CD8-positive, alpha-beta memory T cell (primary cell): ENCODE measurements around the gene CLIP1. TPM values are rescaled to one million over a fixed set of nuclear protein-coding genes. Genes with fewer than 3 reads are reported as not detected.
"Not testable (repeated sequence)": the region's sequence is repeated elsewhere in the genome, so short reads cannot be mapped to it uniquely, and the experiment has no call there.

Experiments used
- CTCF ChIA-PET: fragments of 350-600 bp; sonication (Branson Sonifier 250); formaldehyde crosslinking; loops from one replicate; lab custom pipeline; 2021; ENCODE audit warnings: antibody characterized with exemption; lab: Charles Lee
- POLR2A ChIA-PET: fragments of 350-600 bp; sonication (Branson Sonifier 250); formaldehyde crosslinking; loops from one replicate; lab custom pipeline; 2021; ENCODE audit warnings: antibody characterized with exemption; lab: Charles Lee
- DNase-seq, 5 donors: peaks; one replicate each; pipeline versions ENCODE4 v3.0.0 to v3.0.0-alpha.2; 2020 to 2022; ENCODE audit warnings: mixed read lengths in 1 of 5
- H3K27ac ChIP-seq: one replicate; pipeline ENCODE4 v1.7.0; 2013; ENCODE audit warnings: low read depth, mild to moderate bottlenecking, low read length, moderate library complexity
- H3K27me3 ChIP-seq: 2 replicates; pipeline ENCODE4 v1.7.0; 2013; ENCODE audit warnings: low read length, mild to moderate bottlenecking; ENCODE audit not compliant: insufficient read depth, poor library complexity, severe bottlenecking
- H3K36me3 ChIP-seq: 2 replicates; pipeline ENCODE4 v1.7.0; 2013; ENCODE audit warnings: mild to moderate bottlenecking, low read length, moderate library complexity; ENCODE audit not compliant: insufficient read depth
- H3K4me1 ChIP-seq: 2 replicates; pipeline ENCODE4 v1.7.0; 2013; ENCODE audit warnings: mild to moderate bottlenecking, low read length, moderate library complexity; ENCODE audit not compliant: insufficient read depth
- H3K4me3 ChIP-seq: 2 replicates; pipeline ENCODE4 v1.7.0; 2013; ENCODE audit warnings: mild to moderate bottlenecking, low read length
- H3K9me3 ChIP-seq: 2 replicates; pipeline ENCODE4 v1.7.0; 2013; ENCODE audit warnings: mild to moderate bottlenecking, low read length
- H3K27ac Mint-ChIP-seq, 8 donors: one replicate each; pipeline ENCODE4 v1.8.0; 2020 to 2021; ENCODE audit warnings: mixed read lengths in 8 of 8, mild to moderate bottlenecking in 6 of 8, inconsistent platforms in 3 of 8, moderate library complexity in 3 of 8
- H3K27me3 Mint-ChIP-seq, 2 donors: one replicate each; pipeline ENCODE4 v1.8.0; 2020 to 2021; ENCODE audit warnings: mixed read lengths in 2 of 2, mild to moderate bottlenecking in 1 of 2, moderate library complexity in 1 of 2
- H3K36me3 Mint-ChIP-seq, 3 donors: one replicate each; pipeline ENCODE4 v1.8.0; 2020 to 2021; ENCODE audit warnings: mixed read lengths in 3 of 3, inconsistent platforms in 1 of 3, mild to moderate bottlenecking in 1 of 3
- H3K4me1 Mint-ChIP-seq, 3 donors: one replicate each; pipeline ENCODE4 v1.8.0; 2020 to 2021; ENCODE audit warnings: mixed read lengths in 3 of 3, inconsistent platforms in 1 of 3, mild to moderate bottlenecking in 1 of 3
- H3K4me3 Mint-ChIP-seq, 7 donors: one replicate each; pipeline ENCODE4 v1.8.0; 2020 to 2021; ENCODE audit warnings: mixed read lengths in 7 of 7, mild to moderate bottlenecking in 6 of 7, moderate library complexity in 4 of 7, inconsistent platforms in 2 of 7
- H3K9me3 Mint-ChIP-seq, 5 donors: one replicate each; pipeline ENCODE4 v1.8.0; 2020 to 2022; ENCODE audit warnings: mixed read lengths in 5 of 5, mild to moderate bottlenecking in 3 of 5, moderate library complexity in 2 of 5, inconsistent platforms in 1 of 5
- polyA plus RNA-seq: library from polyadenylated mRNA; unstranded; fragments of 300-500 nt; fragmentation: Illumina TruSeq; gene quantifications from one replicate; pipeline ENCODE4 v1.2.3, GENCODE V29; 2021
- total RNA-seq, 2 experiments: library from RNA; stranded (reverse); gene quantifications; one replicate each; pipeline ENCODE4 v1.2.3, GENCODE V29; 2021

CLIP1 gene
- total and polyA plus RNA-seq, 3 experiments from 2014 or later = 27.3 to 48.2 (median 43.9) TPM

DNA sequence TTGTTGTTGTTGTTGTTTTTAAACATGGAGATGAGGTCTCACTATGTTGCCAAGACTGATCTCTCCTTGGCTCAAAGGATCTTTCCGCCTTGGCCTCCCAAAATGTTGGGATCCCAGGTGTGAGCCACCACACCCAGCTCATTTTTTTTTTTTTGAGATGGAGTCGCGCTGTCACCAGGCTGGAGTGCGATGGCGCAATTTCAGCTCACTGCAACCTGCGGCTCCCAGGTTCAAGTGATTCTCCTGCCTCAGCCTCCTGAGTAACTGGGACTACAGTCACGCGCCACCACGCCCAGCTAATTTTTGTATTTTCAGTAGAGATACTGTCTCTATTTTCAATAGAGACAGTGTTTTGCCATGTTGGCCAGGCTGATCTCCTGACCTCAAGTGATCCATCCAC is 4.9 kb upstream of the CLIP1 start:
- peaks cover 9% of the 10 kb centered on the region for H3K4me1 ChIP-seq
- H3K36me3 ChIP-seq = no peaks in the 10 kb centered on the region
- no peak overlapping the region for H3K4me3 Mint-ChIP-seq
- peaks cover 0 to 6% (median 0%) of the 10 kb centered on the region in 3 donors for H3K36me3 Mint-ChIP-seq
- H3K27me3 ChIP-seq = no peaks in the 10 kb centered on the region
- peaks cover 9 to 12% (median 11%) of the 10 kb centered on the region in 3 donors for H3K4me1 Mint-ChIP-seq
- H3K27ac ChIP-seq = no peak overlapping the region
- H3K27ac Mint-ChIP-seq = no peak overlapping the region
- H3K9me3 Mint-ChIP-seq = no peaks in the 10 kb centered on the region
- peaks cover 0 to 3% of the 10 kb centered on the region in 2 donors for H3K27me3 Mint-ChIP-seq
- ChIA-PET CTCF (interaction anchor here (1.4 kb wide), 1 partner anchor 44 kb away, joined by 3 read pairs; no protein-coding TSS in a partner anchor), POLR2A (no interaction called here)
- DNase-seq = no peak
- H3K9me3 ChIP-seq = no peaks in the 10 kb centered on the region
- no peak overlapping the region for H3K4me3 ChIP-seq

DNA sequence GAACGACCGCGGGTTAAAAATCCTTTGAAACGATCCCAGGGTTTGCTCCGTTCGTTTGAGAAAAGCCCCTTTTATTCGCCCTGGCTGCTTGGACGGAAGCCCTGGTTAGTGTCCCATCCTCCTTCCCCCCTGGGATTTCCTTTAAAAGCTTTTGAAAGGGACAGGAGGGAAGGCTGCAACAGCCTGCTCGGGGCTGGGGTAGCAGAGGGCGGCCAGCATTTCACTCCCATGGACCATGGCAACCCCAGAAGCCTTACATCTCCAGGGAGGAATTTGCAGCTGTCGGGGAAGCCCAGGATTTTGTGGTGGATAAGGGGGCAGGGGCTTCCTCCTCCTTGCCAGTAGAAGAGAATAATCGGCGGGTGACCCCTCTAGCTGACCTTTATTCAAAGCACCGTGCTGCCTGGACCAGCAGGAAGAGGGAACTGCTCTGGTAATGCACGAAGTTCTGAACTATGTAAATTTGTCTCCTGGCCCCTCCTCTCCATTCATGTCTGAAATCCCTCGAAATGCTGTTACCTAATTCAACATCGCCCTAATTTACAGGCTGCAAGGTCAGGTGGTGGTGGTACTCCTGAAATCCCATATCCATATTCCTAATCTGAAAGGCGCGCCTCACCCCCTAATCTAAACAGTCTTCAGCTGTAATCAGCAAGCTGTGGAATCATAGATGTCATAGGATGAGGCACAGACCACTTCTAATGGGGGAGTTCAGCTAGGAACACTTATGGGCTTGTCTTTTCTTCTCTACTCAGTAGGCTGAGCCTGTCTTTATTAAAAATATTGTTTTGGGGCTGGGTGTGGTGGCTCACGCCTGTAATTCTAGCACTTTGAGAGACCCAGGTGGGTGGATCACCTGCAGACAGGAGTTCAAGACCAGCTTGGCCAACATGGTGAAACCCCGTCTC is 1.0 kb upstream of the CLIP1 start:
- Histone ChIP-seq H3K9me3 (no peaks in the 10 kb centered on the region), H3K27me3 (no peaks in the 10 kb centered on the region), H3K4me3 (peak overlapping the region; percentile 80), H3K4me1 (peaks cover 27% of the 10 kb centered on the region), H3K27ac (peak overlapping the region; percentile 59), H3K36me3 (no peaks in the 10 kb centered on the region)
- H3K9me3 Mint-ChIP-seq = no peaks in the 10 kb centered on the region
- peak overlapping the region; percentile 69 to 96 (median 88) for H3K27ac Mint-ChIP-seq
- H3K36me3 Mint-ChIP-seq = peaks cover 0 to 10% (median 0%) of the 10 kb centered on the region in 3 donors
- CTCF ChIA-PET = interaction anchor here (1.0 to 3.3 kb wide), 5 partner anchors 16 to 50 kb away, joined by 3 to 15 read pairs (median 4); no protein-coding TSS in a partner anchor
- H3K27me3 Mint-ChIP-seq = peaks cover 0 to 3% of the 10 kb centered on the region in 2 donors
- peaks cover 21 to 35% (median 27%) of the 10 kb centered on the region in 3 donors for H3K4me1 Mint-ChIP-seq
- peak in 1 of 5 donors; percentile 15 for DNase-seq
- peak overlapping the region; percentile 86 to 97 (median 92) for H3K4me3 Mint-ChIP-seq
- POLR2A ChIA-PET = interaction anchor here (0.7 to 1.0 kb wide), 2 partner anchors 17 to 24 kb away, joined by 3 read pairs; no protein-coding TSS in a partner anchor

DNA sequence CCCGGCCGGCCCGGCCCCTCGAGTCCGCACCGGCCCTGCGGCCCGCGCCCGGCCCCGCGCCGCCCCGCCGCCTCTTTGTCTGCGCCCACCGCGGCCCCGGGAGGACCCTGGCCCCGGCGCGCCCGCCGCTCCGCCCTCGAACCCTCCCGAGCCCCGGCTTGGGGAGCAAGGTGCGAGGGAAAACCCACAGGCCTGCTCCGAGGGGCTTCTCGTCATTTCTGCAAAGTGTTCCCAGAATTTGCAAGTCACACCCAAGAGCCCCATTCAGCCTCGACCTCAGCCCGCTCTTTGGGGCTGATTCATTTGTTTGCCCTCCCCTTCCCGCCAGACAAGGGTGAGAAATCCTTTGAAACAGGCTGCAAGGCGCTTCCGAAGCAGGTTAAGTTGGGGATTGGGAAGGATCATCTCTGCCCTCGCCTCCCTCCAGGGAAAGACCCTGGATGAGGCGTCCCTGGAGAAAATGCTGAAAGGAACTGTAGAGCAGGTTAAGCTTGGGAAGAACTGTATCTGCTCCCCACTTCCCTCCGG is 325 bp upstream of the CLIP1 start:
- peak overlapping the region; percentile 69 to 96 (median 88) for H3K27ac Mint-ChIP-seq
- Histone ChIP-seq H3K4me1 (peaks cover 27% of the 10 kb centered on the region), H3K36me3 (no peaks in the 10 kb centered on the region), H3K27me3 (no peaks in the 10 kb centered on the region), H3K27ac (peak overlapping the region; percentile 59), H3K4me3 (peak overlapping the region; percentile 80), H3K9me3 (no peaks in the 10 kb centered on the region)
- peak overlapping the region; percentile 86 to 97 (median 92) for H3K4me3 Mint-ChIP-seq
- ChIA-PET CTCF (interaction anchor here (1.0 to 3.3 kb wide), 6 partner anchors 10 to 66 kb away, joined by 3 to 15 read pairs (median 6); no protein-coding TSS in a partner anchor), POLR2A (interaction anchor here (1.0 kb wide), 2 partner anchors 23 to 30 kb away, joined by 3 read pairs; no protein-coding TSS in a partner anchor)
- H3K9me3 Mint-ChIP-seq = no peaks in the 10 kb centered on the region
- H3K36me3 Mint-ChIP-seq = peaks cover 0 to 10% (median 2%) of the 10 kb centered on the region in 3 donors
- H3K27me3 Mint-ChIP-seq = peaks cover 0 to 3% of the 10 kb centered on the region in 2 donors
- peaks cover 25 to 42% (median 34%) of the 10 kb centered on the region in 3 donors for H3K4me1 Mint-ChIP-seq
- peak in 2 of 5 donors; percentile 6 to 17 for DNase-seq

DNA sequence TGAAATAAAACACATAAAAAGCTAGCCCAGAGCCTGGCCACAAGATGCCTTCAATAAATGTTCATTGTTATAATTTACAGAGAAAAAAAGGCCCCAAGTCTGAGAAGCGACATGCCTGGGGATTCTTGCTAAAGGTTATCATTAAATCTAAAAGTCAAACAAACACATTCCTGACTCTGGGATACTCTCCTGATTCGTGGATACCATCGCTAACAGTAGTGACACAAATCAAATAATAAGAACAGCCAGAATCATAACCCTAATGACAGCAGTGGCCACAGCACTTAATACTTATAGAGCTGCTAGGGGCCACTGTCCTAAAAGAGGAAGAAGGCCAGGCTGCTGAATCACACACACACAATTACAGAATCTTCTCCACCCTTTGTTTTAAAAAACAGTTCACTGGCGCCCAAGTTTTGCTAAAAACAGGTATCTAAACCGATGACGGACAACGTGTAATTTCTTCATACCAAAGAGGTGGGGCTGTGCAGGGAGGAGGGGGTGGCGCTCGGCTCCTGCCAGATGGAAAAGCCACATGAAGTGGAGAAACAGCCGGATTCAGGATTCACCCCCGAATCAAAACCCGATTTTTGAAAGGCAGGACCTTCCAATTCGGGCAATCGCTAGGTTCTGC is 1.2 kb downstream of the CLIP1 start:
- Mint-ChIP-seq H3K27me3 (peaks cover 0 to 3% of the 10 kb centered on the region in 2 donors), H3K4me1 (peaks cover 26 to 46% (median 37%) of the 10 kb centered on the region in 3 donors), H3K9me3 (no peaks in the 10 kb centered on the region), H3K4me3 (peak overlapping the region; percentile 87 to 97 (median 92)), H3K27ac (peak overlapping the region; percentile 80 to 98 (median 88)), H3K36me3 (peaks cover 0 to 10% (median 3%) of the 10 kb centered on the region in 3 donors)
- Histone ChIP-seq H3K4me1 (peaks cover 27% of the 10 kb centered on the region), H3K9me3 (no peaks in the 10 kb centered on the region), H3K4me3 (peak overlapping the region; percentile 75), H3K36me3 (no peaks in the 10 kb centered on the region), H3K27ac (peak overlapping the region; percentile 76), H3K27me3 (no peaks in the 10 kb centered on the region)
- CTCF ChIA-PET = interaction anchor here (1.0 to 3.3 kb wide), 4 partner anchors 9 to 65 kb away, joined by 3 to 15 read pairs (median 6); no protein-coding TSS in a partner anchor
- DNase-seq = no peak
- POLR2A ChIA-PET = interaction anchor here (0.5 to 1.0 kb wide), 2 partner anchors 18 to 31 kb away, joined by 3 to 14 read pairs; no protein-coding TSS in a partner anchor

DNA sequence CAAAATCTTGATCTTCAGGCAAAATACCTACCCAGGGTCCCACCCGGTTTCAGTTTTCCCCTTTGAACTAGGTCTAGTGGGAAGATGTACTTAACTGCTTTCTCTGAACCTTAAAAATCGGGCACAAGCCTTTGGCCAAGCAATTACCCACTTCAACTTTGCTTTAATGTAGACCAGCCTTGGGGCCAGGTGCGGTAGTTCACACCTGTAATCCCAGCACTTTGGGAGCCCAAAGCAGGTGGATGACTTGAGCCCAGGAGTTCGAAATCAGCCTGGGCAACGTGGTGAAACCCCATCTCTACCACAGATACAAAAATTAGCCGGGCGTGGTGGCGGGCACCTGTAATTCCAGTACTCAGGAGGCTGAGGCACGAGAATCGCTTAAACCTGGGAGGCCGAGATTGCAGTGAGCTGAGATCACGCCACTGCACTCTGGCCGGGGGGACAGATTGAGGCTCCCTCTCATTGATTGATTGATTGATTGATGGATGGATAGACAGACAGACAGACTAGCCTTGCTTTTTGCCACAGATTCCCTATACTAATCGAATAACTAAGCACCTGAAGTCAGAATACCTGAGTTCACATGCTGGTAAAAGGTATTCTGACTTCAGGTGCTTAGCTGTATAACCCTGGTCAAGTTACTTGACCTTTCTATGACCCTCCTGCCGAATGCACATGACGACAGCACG is 1.9 kb downstream of the CLIP1 start:
- H3K4me3 Mint-ChIP-seq = peak overlapping the region; percentile 87 to 97 (median 92)
- H3K27me3 Mint-ChIP-seq = peaks cover 0 to 3% of the 10 kb centered on the region in 2 donors
- no peaks in the 10 kb centered on the region for H3K9me3 Mint-ChIP-seq
- peaks cover 0 to 11% (median 3%) of the 10 kb centered on the region in 3 donors for H3K36me3 Mint-ChIP-seq
- Histone ChIP-seq H3K27me3 (no peaks in the 10 kb centered on the region), H3K36me3 (no peaks in the 10 kb centered on the region), H3K9me3 (no peaks in the 10 kb centered on the region), H3K4me3 (peak overlapping the region; percentile 75), H3K4me1 (peaks cover 27% of the 10 kb centered on the region), H3K27ac (peak overlapping the region; percentile 76)
- H3K4me1 Mint-ChIP-seq = peaks cover 26 to 49% (median 37%) of the 10 kb centered on the region in 3 donors
- POLR2A ChIA-PET = no interaction called here
- peak overlapping the region in 7 of 8 donors; percentile 46 to 95 (median 86) for H3K27ac Mint-ChIP-seq
- CTCF ChIA-PET = interaction anchor here (1.0 to 1.8 kb wide), 2 partner anchors 21 to 51 kb away, joined by 5 to 7 read pairs; no protein-coding TSS in a partner anchor
- DNase-seq = no peak

DNA sequence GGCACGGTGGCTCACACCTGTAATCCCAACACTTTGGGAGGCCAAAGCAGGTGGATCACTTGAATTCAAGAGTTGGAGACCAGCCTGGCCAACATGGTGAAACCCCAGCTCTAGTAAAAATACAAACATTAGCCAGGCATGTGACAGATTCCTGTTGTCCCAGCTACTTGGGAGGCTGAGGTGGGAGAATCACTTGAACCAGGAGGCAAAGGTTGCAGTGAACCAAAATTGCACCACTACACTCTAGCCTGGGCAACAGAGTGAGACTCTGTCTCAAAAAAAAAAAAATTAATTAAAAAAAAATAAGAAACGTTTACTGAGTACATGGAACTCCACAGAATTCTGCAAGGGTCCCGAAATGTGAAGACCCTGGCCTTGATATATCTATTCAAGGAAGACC is 3.4 kb downstream of the CLIP1 start:
- POLR2A ChIA-PET = not testable (repeated sequence)

DNA sequence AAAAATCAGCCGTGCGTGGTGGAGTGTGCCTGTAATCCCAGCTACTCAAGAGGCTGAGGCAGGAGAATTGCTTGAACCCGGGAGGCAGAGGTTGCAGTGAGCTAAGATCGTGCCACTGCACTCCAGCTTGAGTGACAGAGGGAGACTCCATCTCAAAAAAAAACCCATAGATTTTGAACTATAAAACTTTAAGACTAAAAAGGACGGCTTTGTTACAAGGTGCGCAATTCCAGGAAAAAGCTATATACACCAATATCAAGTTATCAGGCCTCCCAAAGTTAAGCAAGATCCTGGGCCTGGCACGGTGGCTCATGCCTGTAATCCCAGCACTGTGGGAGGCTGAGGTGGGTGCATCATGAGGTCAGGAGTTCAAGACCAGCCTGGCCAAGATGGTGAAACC is 6.8 kb downstream of the CLIP1 start:
- DNase-seq, H3K36me3 ChIP-seq, H3K27me3 ChIP-seq, H3K27me3 Mint-ChIP-seq, H3K27ac Mint-ChIP-seq, H3K27ac ChIP-seq, H3K4me3 ChIP-seq, H3K9me3 Mint-ChIP-seq, H3K36me3 Mint-ChIP-seq, H3K9me3 ChIP-seq, POLR2A ChIA-PET, H3K4me3 Mint-ChIP-seq: not testable (repeated sequence)
- H3K4me1 ChIP-seq = peaks cover 27% of the 10 kb centered on the region
- H3K4me1 Mint-ChIP-seq = peaks cover 30 to 56% (median 39%) of the 10 kb centered on the region in 3 donors
- CTCF ChIA-PET = interaction anchor here (1.4 to 3.5 kb wide), 3 partner anchors 14 to 56 kb away, joined by 4 to 15 read pairs (median 10); no protein-coding TSS in a partner anchor

More for the DNA sequence above, 3.4 kb downstream of the CLIP1 start:
- peak overlapping the region in 3 of 7 donors; percentile 26 to 93 (median 72) for H3K4me3 Mint-ChIP-seq
- H3K27ac ChIP-seq, H3K4me3 ChIP-seq, CTCF ChIA-PET, H3K9me3 ChIP-seq, H3K27me3 Mint-ChIP-seq, H3K36me3 ChIP-seq, H3K27me3 ChIP-seq, H3K9me3 Mint-ChIP-seq, DNase-seq: not testable (repeated sequence)
- peaks cover 27 to 50% (median 38%) of the 10 kb centered on the region in 3 donors for H3K4me1 Mint-ChIP-seq
- peaks cover 27% of the 10 kb centered on the region for H3K4me1 ChIP-seq
- H3K36me3 Mint-ChIP-seq = peaks cover 0 to 11% (median 3%) of the 10 kb centered on the region in 3 donors
- H3K27ac Mint-ChIP-seq = peak overlapping the region in 1 of 8 donors; percentile 27
